GM12865 (cell line): ENCODE results near the gene EXOSC10.

ENCODE experiments used
- DNase-seq: peaks from one replicate; pipeline ENCODE4 v3.0.0; 2010; ENCODE audit warnings: low read depth
- H3K4me3 ChIP-seq: 2 replicates; pipeline ENCODE4 v1.5.1; 2011; ENCODE audit warnings: mild to moderate bottlenecking, low read depth, low read length, control low read depth
- CTCF ChIP-seq: IDR thresholded peaks from 2 replicates; pipeline ENCODE4 v1.5.1; 2011; ENCODE audit warnings: low read length, control low read depth, low read depth, inconsistent platforms; ENCODE audit not compliant: insufficient read depth; ENCODE audit errors: missing control alignments

The EXOSC10 gene

GRCh38 chr1:11059968-11060830 is 39.5 kb downstream of the EXOSC10 start, which contains the start of gene SRM:
SRM (minus strand) TSS chr1:11060018; CDS start chr1:11059943, 75 bp downstream.
- peak; percentile 26 for TF ChIP-seq CTCF
- DNase-seq, result peak; percentile 96
- H3K4me3 ChIP-seq, result peak within 1 kb of the TSS; percentile 88

- DNase-seq, result peak; percentile 19
- H3K4me3 ChIP-seq, result peak overlapping the region; percentile 70
- TF ChIP-seq CTCF, result no peak
Measured at GRCh38 chr1:11059155-11059967, 40.3 kb downstream of the EXOSC10 start.

- peak overlapping the region; percentile 70 for H3K4me3 ChIP-seq
- TF ChIP-seq CTCF, result no peak
- DNase-seq, result no peak
Measured at GRCh38 chr1:11058595-11059154, 41.0 kb downstream of the EXOSC10 start.

GRCh38 chr1:11058026-11058425 is 41.6 kb downstream of the EXOSC10 start:
- no peak overlapping the region for H3K4me3 ChIP-seq
- no peak for TF ChIP-seq CTCF
- DNase-seq, result no peak

GRCh38 chr1:11057477-11057876 is 42.2 kb downstream of the EXOSC10 start:
- DNase-seq, result no peak
- no peak for TF ChIP-seq CTCF
- no peak overlapping the region for H3K4me3 ChIP-seq

- no peak for TF ChIP-seq CTCF
- DNase-seq, result no peak
- no peak overlapping the region for H3K4me3 ChIP-seq
Measured at GRCh38 chr1:11056504-11056903, 43.2 kb downstream of the EXOSC10 start.
